Uterus (tissue), 2 donors: ENCODE results near the gene MAP3K15.

ENCODE experiments used
- CTCF ChIP-seq, 4 experiments: fragments of 200-600 bp in 2 of 4; fragments of 450-650 bp in 2 of 4; sonication (generic) in 2 of 4; IDR thresholded peaks; one replicate each; pipeline ENCODE4 v1.5.1; 2016 to 2019; ENCODE audit warnings: antibody characterized with exemption in 4 of 4, mild to moderate bottlenecking in 2 of 4, moderate library complexity in 1 of 4
- POLR2A ChIP-seq, 2 donors: fragments of 450-650 bp; IDR thresholded peaks; one replicate each; pipeline ENCODE4 v1.6.1; 2016; ENCODE audit warnings: antibody characterized with exemption in 2 of 2, mild to moderate bottlenecking in 1 of 2, moderate library complexity in 1 of 2

DNA sequence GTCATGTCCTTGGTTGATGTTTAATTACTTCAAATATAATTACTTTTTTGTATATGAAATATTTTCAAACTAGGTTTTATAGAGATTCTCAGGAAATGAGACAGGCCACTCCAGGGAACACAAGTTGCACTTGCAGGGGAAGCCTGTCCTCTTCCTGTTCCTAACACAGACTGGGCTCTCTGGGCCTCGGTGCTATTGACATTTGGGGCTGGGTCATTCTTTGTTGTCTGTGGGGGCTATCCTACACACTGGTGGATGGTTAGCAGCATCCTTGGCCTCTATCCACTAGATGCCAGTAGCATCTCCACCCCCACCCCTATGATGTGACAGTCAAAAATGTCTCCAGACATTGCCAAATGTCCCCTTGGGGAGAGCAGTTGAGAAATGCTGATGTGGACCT lies 49.3 kb upstream of the MAP3K15 start:
- no peak for TF ChIP-seq POLR2A (IDR thresholded peaks at IDR 0.05)
- no peak for TF ChIP-seq CTCF (IDR thresholded peaks at IDR 0.05)
